Pancreas (tissue), 10 donors: ENCODE results near the gene EGFL7. TPM values are rescaled to one million over a fixed set of nuclear protein-coding genes. Genes with fewer than 3 reads are reported as not detected.
"Not testable (repeated sequence)": the region's sequence is repeated elsewhere in the genome, so short reads cannot be mapped to it uniquely, and the experiment has no call there.

Experiments used
- ATAC-seq, 4 donors: fragments of 200-7000 bp; cut with Tn5 transposase; one replicate each; pipeline versions ENCODE4 v1.8.0 to v1.9.1; 2020; ENCODE audit warnings: mild to moderate bottlenecking in 4 of 4, moderate library complexity in 4 of 4
- DNase-seq, 6 donors: peaks; one replicate each; pipeline ENCODE4 v3.0.0-alpha.2; 2020
- FAIRE-seq: peaks from 2 replicates; lab custom pipeline; 2012; peaks lifted over from hg19 to GRCh38; lab: Jason Lieb, UNC
- H3K27ac ChIP-seq, 4 donors: fragments of 200-600 bp; sonication (generic); 1 replicate in 3 of 4; 2 replicates in 1 of 4; pipeline versions ENCODE4 v1.5.0 to v1.8.0; 2020
- H3K27me3 ChIP-seq, 4 donors: fragments of 200-600 bp; one replicate each; pipeline ENCODE4 v1.8.0; 2021
- H3K36me3 ChIP-seq, 3 donors: fragments of 200-600 bp; sonication (generic) in 1 of 3; one replicate each; pipeline versions ENCODE4 v1.5.0 to v1.8.0; 2020 to 2021
- H3K4me1 ChIP-seq, 3 donors: fragments of 200-600 bp; one replicate each; pipeline ENCODE4 v1.8.0; 2021
- H3K4me3 ChIP-seq, 4 donors: fragments of 200-600 bp; sonication (generic) in 2 of 4; one replicate each; pipeline versions ENCODE4 v1.5.0 to v1.8.0; 2020 to 2021
- H3K9me3 ChIP-seq, 4 donors: fragments of 200-600 bp; one replicate each; pipeline ENCODE4 v1.8.0; 2021
- WGBS, 2 donors: extraction: QIAGEN DNeasy Blood & Tissue Kit; methylation state at CpG; one replicate each; pipeline ENCODE4 v1.1.7; 2013; 5-methylcytosine and 5-hydroxymethylcytosine counted together
- intact Hi-C, 3 donors: fragments of 100-400 bp; cut with DNase I; formaldehyde crosslinking; loops; one replicate each; pipeline versions ENCODE4 v1.11.1 to v1.14.2; 2022
- polyA plus RNA-seq, 2 donors: library from polyadenylated mRNA; stranded (reverse); fragments of 200-250 nt; gene quantifications; one replicate each; pipeline ENCODE4 v1.2.3, GENCODE V29; 2013
- total RNA-seq, 6 donors: library from RNA; stranded (reverse); fragmentation: NEBNext Ultra II Directional in 4 of 6; extraction: Animal tissue kit (Norgen Biotek cat#: 25700) in 4 of 6; gene quantifications; one replicate each; pipeline versions ENCODE4 v1.2.1 to v1.2.4, GENCODE V29; 2021 to 2023
- TF ChIP-seq, protein P1 (sequence below), 4 donors: fragments of 200-600 bp; sonication (generic) in 3 of 4; IDR thresholded peaks; one replicate each; pipeline versions ENCODE4 v1.5.0 to v1.8.0; 2021; ENCODE audit warnings: antibody characterized with exemption in 4 of 4
- donor health status: healthy with polysubstance abuse.
- donor health status: DM: no; HTN: no; CAD: no; lungs with moderate emphysema.
- donor health status: DM: no; HTN: no; CAD: no.
- donor health status: control.
- donor health status: control.
- donor health status: Bipolar disorder and iron deficiency.
- donor health status: DM: yes; HTN: yes; CAD: no.
- donor health status: DM: no; HTN: no; CAD: no.
- donor health status: DM: no; HTN: no; CAD: no.
- donor health status: DM: yes; HTN: yes; CAD: no.

Gene EGFL7
- total and polyA plus RNA-seq, 8 donors = 8.6 to 134 (median 16.7) TPM

DNA sequence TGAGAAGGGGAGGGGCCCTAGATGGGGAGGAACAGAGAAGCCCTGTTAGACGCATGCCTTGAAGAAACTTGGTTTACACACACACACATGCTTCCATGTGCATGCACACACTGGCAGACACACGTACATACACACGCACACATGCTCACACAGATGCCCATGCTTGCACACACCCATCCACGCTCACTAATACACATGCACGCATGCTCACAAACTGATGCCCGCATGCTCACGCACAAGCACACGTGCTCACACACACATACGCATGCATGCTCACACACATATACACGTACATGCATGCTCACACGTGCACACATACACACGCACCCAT, 32.1 kb upstream of the EGFL7 start:
- no peak for ATAC-seq
- H3K4me3 ChIP-seq = no peak overlapping the region
- peaks cover 25 to 41% (median 35%) of the 10 kb centered on the region in 3 donors for H3K4me1 ChIP-seq
- no peaks in the 10 kb centered on the region for H3K36me3 ChIP-seq
- intact Hi-C loops = loop anchor here (2.0 to 10.0 kb wide), 4 partner anchors 133 to 316 kb away; partner anchors contain the start of gene SNAPC4 (in 1 of the 3)
- no peaks in the 10 kb centered on the region for H3K9me3 ChIP-seq
- TF ChIP-seq, protein P1, sequence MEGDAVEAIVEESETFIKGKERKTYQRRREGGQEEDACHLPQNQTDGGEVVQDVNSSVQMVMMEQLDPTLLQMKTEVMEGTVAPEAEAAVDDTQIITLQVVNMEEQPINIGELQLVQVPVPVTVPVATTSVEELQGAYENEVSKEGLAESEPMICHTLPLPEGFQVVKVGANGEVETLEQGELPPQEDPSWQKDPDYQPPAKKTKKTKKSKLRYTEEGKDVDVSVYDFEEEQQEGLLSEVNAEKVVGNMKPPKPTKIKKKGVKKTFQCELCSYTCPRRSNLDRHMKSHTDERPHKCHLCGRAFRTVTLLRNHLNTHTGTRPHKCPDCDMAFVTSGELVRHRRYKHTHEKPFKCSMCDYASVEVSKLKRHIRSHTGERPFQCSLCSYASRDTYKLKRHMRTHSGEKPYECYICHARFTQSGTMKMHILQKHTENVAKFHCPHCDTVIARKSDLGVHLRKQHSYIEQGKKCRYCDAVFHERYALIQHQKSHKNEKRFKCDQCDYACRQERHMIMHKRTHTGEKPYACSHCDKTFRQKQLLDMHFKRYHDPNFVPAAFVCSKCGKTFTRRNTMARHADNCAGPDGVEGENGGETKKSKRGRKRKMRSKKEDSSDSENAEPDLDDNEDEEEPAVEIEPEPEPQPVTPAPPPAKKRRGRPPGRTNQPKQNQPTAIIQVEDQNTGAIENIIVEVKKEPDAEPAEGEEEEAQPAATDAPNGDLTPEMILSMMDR (IDR thresholded peaks at IDR 0.05) = no peak
- no peak overlapping the region for H3K27ac ChIP-seq
- peak in 1 of 6 donors; percentile 3 for DNase-seq
- FAIRE-seq = no peak
- H3K27me3 ChIP-seq = no peaks in the 10 kb centered on the region
- WGBS, 2 donors = 38 to 60% methylated on average over 12 of the region's 12 CpGs

DNA sequence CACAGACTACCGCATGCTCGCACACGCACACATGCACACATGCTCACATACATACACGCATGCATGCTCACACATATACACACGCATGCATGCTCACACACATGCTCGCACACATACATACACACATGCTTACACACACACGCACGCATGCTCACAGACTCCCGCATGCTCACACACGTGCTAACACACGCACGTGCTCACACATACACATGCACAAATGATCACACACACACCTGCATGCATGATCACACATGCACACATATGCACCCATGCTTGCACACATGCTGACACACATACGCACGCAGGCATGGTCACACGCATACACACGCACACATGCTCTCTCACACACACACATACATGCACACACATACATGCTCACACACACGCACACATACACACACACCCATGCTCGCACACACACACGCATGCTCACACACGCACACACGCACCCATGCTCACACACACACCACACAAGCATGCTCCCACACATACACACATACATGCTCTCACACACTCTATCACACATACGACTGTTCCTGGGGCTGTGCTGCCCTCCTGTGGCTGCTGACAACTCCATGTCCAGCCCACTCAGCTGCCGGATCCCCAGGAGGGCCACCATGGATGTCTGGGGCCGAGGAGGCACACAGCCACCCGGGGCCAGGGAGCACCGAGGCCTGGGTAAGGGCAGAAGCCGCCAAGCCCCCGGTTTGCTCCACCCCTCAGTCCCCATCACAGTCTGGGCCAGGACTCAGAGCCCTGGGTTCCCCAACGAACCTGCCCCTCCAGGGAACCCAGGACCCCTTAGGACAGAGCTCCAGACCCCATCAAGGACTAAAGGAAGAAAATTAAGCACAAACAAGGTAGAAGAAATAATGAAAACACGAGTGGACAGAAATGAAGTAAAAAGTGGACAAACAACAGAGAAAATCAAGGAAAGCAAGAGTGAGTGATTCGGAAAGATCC, 31.4 kb upstream of the EGFL7 start:
- 34 to 45% methylated on average over 31 of the region's 31 CpGs for WGBS, 2 donors
- intact Hi-C loops = loop anchor here (2.0 to 10.0 kb wide), 4 partner anchors 134 to 317 kb away; partner anchors contain the start of gene SNAPC4 (in 1 of the 3)

DNA sequence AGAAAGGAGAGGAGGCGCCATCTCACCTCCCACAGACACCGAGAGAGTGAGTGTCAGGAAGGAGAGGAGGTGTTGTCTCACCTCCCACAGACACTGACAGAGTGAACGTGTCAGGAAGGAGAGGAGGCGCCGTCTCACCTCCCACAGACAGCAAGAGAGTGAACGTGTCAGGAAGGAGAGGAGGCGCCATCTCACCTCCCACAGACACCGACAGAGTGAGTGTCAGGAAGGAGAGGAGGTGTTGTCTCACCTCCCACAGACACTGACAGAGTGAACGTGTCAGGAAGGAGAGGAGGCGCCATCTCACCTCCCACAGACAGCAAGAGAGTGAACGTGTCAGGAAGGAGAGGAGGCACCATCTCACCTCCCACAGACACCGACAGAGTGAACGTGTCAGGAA, 30.6 kb upstream of the EGFL7 start:
- not testable (repeated sequence) for H3K27ac ChIP-seq, H3K9me3 ChIP-seq, H3K27me3 ChIP-seq, H3K4me3 ChIP-seq, FAIRE-seq, ATAC-seq, H3K36me3 ChIP-seq, DNase-seq
- intact Hi-C loops = loop anchor here in 2 of 3 donors (2.0 to 10.0 kb wide), 4 partner anchors 135 to 317 kb away; partner anchors contain the start of gene SNAPC4 (in 1 of the 2)
- H3K4me1 ChIP-seq = peaks cover 11 to 28% (median 23%) of the 10 kb centered on the region in 3 donors
- 46 to 67% methylated on average over 6 to 13 of the region's 13 CpGs for WGBS, 2 donors

More for the DNA sequence above, 31.4 kb upstream of the EGFL7 start:
- TF ChIP-seq, protein P1 (IDR thresholded peaks at IDR 0.05) = peak; percentile 56 to 72 (median 60)
- DNase-seq (peak; percentile 68 to 91 (median 83)), ATAC-seq (peak; percentile 59 to 84 (median 70)), FAIRE-seq (no peak)
- Histone ChIP-seq H3K27me3 (no peaks in the 10 kb centered on the region), H3K9me3 (no peaks in the 10 kb centered on the region), H3K27ac (no peak overlapping the region), H3K4me1 (peaks cover 18 to 34% (median 28%) of the 10 kb centered on the region in 3 donors), H3K36me3 (no peaks in the 10 kb centered on the region), H3K4me3 (no peak overlapping the region)

DNA sequence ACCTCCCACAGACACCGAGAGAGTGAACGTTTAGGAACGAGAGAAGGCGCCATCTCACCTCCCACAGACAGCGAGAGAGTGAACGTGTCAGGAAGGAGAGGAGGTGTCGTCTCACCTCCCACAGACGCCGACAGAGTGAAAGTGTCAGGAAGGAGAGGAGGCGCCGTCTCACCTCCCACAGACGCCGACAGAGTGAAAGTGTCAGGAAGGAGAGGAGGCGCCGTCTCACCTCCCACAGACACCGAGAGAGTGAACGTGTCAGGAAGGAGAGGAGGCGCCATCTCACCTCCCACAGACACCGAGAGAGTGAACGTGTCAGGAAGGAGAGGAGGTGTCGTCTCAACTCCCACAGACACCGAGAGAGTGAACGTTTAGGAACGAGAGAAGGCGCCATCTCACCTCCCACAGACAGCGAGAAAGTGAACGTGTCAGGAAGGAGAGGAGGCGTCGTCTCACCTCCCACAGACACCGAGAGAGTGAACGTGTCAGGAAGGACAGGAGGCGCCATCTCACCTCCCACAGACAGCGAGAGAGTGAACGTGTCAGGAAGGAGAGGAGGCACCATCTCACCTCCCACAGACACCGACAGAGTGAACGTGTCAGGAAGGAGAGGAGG, 30.1 kb upstream of the EGFL7 start:
- not testable (repeated sequence) for DNase-seq

DNA sequence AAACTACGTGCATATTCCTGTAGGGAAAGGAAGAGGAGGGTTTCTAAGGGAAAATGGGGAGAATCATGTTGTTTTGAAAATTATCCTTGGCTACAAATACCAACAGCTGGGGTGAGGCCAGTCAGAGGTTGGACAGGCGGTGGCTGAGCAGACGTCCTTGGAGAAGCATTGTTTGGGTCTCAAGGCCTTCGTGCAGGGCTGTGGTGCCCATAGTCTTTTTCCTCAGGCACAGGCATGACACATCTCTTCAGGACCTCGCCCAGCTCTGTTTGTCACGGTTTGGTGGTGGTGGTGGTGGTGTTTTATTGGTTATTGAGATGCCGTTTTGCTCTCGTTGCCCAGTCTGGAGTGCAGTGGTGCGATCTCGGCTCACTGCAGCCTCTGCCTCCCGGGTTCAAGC, 27.8 kb upstream of the EGFL7 start:
- intact Hi-C loops = loop anchor here in 2 of 3 donors (5.0 to 10.0 kb wide), 3 partner anchors 138 to 320 kb away; partner anchors contain the start of gene SNAPC4 (in 1 of the 2)
- H3K27ac ChIP-seq = no peak overlapping the region
- FAIRE-seq = no peak

More for the DNA sequence above, 30.1 kb upstream of the EGFL7 start:
- not testable (repeated sequence) for ATAC-seq, FAIRE-seq, H3K36me3 ChIP-seq, H3K4me3 ChIP-seq, H3K27ac ChIP-seq, H3K9me3 ChIP-seq, H3K27me3 ChIP-seq
- WGBS, 2 donors = 72 to 86% methylated on average over 30 to 36 of the region's 36 CpGs
- intact Hi-C loops = loop anchor here in 2 of 3 donors (2.0 to 10.0 kb wide), 4 partner anchors 135 to 318 kb away; partner anchors contain the start of gene SNAPC4 (in 1 of the 2)
- H3K4me1 ChIP-seq = peaks cover 5 to 23% (median 18%) of the 10 kb centered on the region in 3 donors

More for the DNA sequence above, 27.8 kb upstream of the EGFL7 start:
- H3K36me3 ChIP-seq = no peaks in the 10 kb centered on the region
- DNase-seq (no peak), ATAC-seq (no peak)
- no peak overlapping the region for H3K4me3 ChIP-seq
- no peaks in the 10 kb centered on the region for H3K27me3 ChIP-seq
- H3K9me3 ChIP-seq = no peaks in the 10 kb centered on the region
- WGBS, 2 donors = 78 to 81% methylated on average over 11 of the region's 11 CpGs
- peaks cover 0 to 18% (median 7%) of the 10 kb centered on the region in 3 donors for H3K4me1 ChIP-seq
- TF ChIP-seq, protein P1 (IDR thresholded peaks at IDR 0.05) = no peak
